ENCODE measurements around the gene F3. TPM values are rescaled to one million over a fixed set of nuclear protein-coding genes. Genes with fewer than 3 reads are reported as not detected.

F3 gene
- total and polyA plus RNA-seq, 2 experiments from 2014 or later, result 93.7 to 116 TPM

DNA sequence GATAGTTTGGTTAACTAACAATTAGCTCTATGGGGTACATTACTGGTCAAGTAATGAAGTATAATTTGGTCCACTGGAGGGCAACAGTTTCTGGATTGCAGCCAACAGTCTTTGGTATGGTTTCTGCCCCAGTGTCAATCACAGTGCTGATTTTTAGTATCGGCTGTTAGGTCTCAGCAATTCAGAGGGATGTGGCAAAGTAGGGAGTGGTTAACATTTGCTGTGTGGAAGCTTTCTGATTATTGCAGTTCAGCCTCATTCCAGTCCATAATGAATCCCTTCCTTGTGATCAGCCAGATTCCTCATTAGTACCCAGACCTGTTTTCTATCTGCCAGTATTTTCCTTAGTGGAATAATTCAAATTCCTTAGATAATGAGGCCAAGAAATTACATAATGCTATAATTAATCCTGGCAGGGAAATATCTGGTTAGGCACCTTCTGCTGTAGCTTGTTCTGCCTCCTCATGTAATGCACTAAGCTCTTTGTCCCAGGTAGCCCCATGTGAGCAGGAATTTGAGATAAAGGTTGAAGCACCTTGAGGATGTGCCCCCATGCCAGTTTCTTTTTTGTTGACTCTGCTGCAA is 14.0 kb downstream of the F3 start:
- in situ Hi-C loops (cut with MboI), result loop anchor here (10.0 kb wide), 1 partner anchor 507 kb away; no protein-coding TSS in a partner anchor

DNA sequence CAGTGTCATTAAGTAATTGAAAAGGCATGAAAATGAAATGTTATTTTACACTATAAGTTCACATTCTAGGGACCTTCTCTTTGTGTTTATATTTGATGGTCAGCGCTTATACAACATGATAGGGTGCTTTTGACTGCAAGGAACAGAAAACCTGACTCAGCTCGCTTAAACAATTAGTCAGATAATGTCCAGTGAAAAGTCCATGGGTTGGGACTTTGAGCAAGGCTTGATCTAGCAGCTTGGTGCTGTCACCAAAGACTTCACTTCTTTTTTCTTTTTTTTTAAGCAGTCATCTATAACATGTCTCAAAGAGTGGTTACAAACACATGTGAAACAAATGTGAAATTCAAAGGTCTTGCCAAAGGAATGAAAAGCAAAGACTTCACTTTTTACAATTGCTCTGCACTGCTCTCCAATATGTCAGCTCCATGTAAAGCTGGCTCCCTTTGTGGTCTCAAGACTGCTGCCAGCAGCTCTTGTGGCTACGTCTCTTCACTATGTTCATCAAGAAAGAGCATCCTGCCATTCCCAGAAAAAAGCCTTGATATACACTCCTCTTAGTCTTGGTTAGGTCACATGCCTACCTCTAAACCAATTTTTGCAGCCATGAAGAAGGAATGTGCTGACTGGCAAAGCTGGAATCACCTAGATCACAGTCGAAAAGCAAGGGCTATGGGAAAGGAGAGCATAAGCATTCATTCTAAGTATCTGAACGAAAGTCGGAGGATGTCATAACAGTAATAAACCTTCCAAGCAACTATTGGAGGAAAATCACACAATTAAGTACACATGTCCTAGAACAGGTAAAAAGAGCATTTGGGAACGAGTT is 15.2 kb downstream of the F3 start:
- Histone ChIP-seq H3K9ac (no peak overlapping the region), H3F3A (ENCODE audit: insufficient read depth) (peaks cover 63% of the 10 kb centered on the region), H3K4me3 (no peak overlapping the region), H3K9me3 (ENCODE audit: low read depth) (no peaks in the 10 kb centered on the region), H3K4me1 (ENCODE audit: insufficient read depth) (peaks cover 19% of the 10 kb centered on the region), H2AFZ (no peak overlapping the region), H3K36me3 (ENCODE audit: low read depth) (peaks cover 23% of the 10 kb centered on the region), H3K4me2 (ENCODE audit: unreplicated experiment) (no peak overlapping the region), H3K79me2 (ENCODE audit: insufficient read depth) (no peaks in the 10 kb centered on the region), H3K9me2 (ENCODE audit: insufficient read depth) (no peaks in the 10 kb centered on the region), H4K20me1 (ENCODE audit: insufficient read depth) (no peaks in the 10 kb centered on the region), H3K27me3 (replicated peaks; ENCODE audit: insufficient read depth) (no peaks in the 10 kb centered on the region), H3K27ac (no peak overlapping the region)
- TF ChIP-seq EZH2 (IDR thresholded peaks at IDR 0.05; ENCODE audit: insufficient read depth, poor library complexity, severe bottlenecking), result no peak
- TF ChIP-seq EZH2phosphoT487 (IDR thresholded peaks at IDR 0.05; ENCODE audit: insufficient read depth, low read depth), result no peak
- no peak for DNase-seq
- in situ Hi-C loops (cut with MboI), result loop anchor here (10.0 kb wide), 1 partner anchor 508 kb away; no protein-coding TSS in a partner anchor
- 84 to 88% methylated on average over 7 of the region's 7 CpGs for WGBS, 2 experiments (ENCODE audit: low coverage in 1 of 2, low lambda C conversion rate in 2 of 2, missing lambda C conversion rate in 2 of 2)

More for the DNA sequence above, 14.0 kb downstream of the F3 start:
- peak overlapping the region; percentile 14 for H3K4me2 ChIP-seq (ENCODE audit: unreplicated experiment)
- no peaks in the 10 kb centered on the region for H3K79me2 ChIP-seq (ENCODE audit: insufficient read depth)
- H3K4me1 ChIP-seq (ENCODE audit: insufficient read depth), result peaks cover 13% of the 10 kb centered on the region
- no peaks in the 10 kb centered on the region for H4K20me1 ChIP-seq (ENCODE audit: insufficient read depth)
- 4 to 5% methylated on average over 1 of the region's 1 CpG for WGBS, 2 experiments (ENCODE audit: low coverage in 1 of 2, low lambda C conversion rate in 2 of 2, missing lambda C conversion rate in 2 of 2)
- H3K9ac ChIP-seq, result no peak overlapping the region
- no peak overlapping the region for H2AFZ ChIP-seq
- peaks cover 34% of the 10 kb centered on the region for H3K36me3 ChIP-seq (ENCODE audit: low read depth)
- no peaks in the 10 kb centered on the region for H3K9me3 ChIP-seq (ENCODE audit: low read depth)
- no peaks in the 10 kb centered on the region for H3K27me3 ChIP-seq (replicated peaks; ENCODE audit: insufficient read depth)
- H3K4me3 ChIP-seq, result no peak overlapping the region
- TF ChIP-seq EZH2phosphoT487 (IDR thresholded peaks at IDR 0.05; ENCODE audit: insufficient read depth, low read depth) (no peak), EZH2 (IDR thresholded peaks at IDR 0.05; ENCODE audit: insufficient read depth, poor library complexity, severe bottlenecking) (no peak)
- H3K9me2 ChIP-seq (ENCODE audit: insufficient read depth), result no peaks in the 10 kb centered on the region
- peak; percentile 59 for DNase-seq
- H3K27ac ChIP-seq, result peak overlapping the region; percentile 12; the same call in 1 of the 2 replicates
- H3F3A ChIP-seq (ENCODE audit: insufficient read depth), result peaks cover 74% of the 10 kb centered on the region

DNA sequence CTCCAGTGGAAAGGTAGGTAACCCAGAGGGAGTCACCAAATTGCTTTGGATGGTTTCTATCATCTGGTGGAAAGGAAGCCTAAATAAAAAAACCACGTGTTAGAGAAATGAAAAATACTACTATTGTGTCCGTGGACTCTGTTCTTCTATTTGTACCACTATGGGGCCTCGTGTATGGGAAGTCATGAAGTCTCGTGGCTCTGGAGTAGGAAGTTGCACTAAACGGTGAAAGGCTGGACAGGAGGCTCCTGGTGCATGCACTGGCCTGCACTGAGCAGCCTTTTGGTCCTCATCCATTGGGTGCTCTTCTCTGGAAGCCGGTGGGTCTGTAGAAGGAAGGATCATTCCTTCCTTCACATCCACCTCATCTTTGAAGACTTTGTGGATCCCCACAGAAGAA is 17.0 kb downstream of the F3 start:
- Histone ChIP-seq H3K4me3 (no peak overlapping the region), H3K79me2 (ENCODE audit: insufficient read depth) (no peaks in the 10 kb centered on the region), H3K27me3 (replicated peaks; ENCODE audit: insufficient read depth) (no peaks in the 10 kb centered on the region), H2AFZ (no peak overlapping the region), H3K9me2 (ENCODE audit: insufficient read depth) (no peaks in the 10 kb centered on the region), H3K4me1 (ENCODE audit: insufficient read depth) (peaks cover 28% of the 10 kb centered on the region), H3K36me3 (ENCODE audit: low read depth) (peaks cover 9% of the 10 kb centered on the region), H3K27ac (no peak overlapping the region), H3K4me2 (ENCODE audit: unreplicated experiment) (no peak overlapping the region), H3K9me3 (ENCODE audit: low read depth) (no peaks in the 10 kb centered on the region), H4K20me1 (ENCODE audit: insufficient read depth) (no peaks in the 10 kb centered on the region), H3K9ac (no peak overlapping the region), H3F3A (ENCODE audit: insufficient read depth) (peaks cover 44% of the 10 kb centered on the region)
- in situ Hi-C loops (cut with MboI), result loop anchor here (5.0 to 10.0 kb wide), 2 partner anchors 278 to 510 kb away; no protein-coding TSS in a partner anchor
- 85 to 89% methylated on average over 6 of the region's 6 CpGs for WGBS, 2 experiments (ENCODE audit: low coverage in 1 of 2, low lambda C conversion rate in 2 of 2, missing lambda C conversion rate in 2 of 2)
- no peak for TF ChIP-seq EZH2 (IDR thresholded peaks at IDR 0.05; ENCODE audit: insufficient read depth, poor library complexity, severe bottlenecking)
- no peak for TF ChIP-seq EZH2phosphoT487 (IDR thresholded peaks at IDR 0.05; ENCODE audit: insufficient read depth, low read depth)
- no peak for DNase-seq

DNA sequence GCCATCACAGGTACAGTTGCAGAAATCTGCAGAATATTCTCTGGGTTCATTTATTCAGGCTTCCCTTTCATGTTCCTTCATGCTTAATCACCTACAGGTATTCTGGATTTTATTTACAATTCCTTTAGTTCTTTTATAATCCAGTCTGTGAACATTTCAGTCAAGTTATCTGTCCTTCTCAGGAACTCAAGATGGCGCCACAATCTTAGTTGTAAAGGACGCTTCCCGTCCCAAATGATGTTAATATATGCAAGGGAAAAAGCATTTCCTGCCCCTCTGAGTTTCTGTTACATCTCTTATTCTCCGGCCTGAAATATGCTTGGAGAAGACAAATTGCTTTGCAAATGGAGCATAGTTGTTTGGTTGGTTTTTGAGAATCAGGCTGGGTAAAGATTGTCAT is 19.3 kb downstream of the F3 start:
- no peak overlapping the region for H3K27ac ChIP-seq
- WGBS, 2 experiments (ENCODE audit: low coverage in 1 of 2, low lambda C conversion rate in 2 of 2, missing lambda C conversion rate in 2 of 2), result 4 to 7% methylated on average over 4 of the region's 4 CpGs
- peaks cover 22% of the 10 kb centered on the region for H3F3A ChIP-seq (ENCODE audit: insufficient read depth)
- in situ Hi-C loops (cut with MboI), result loop anchor here (5.0 to 10.0 kb wide), 2 partner anchors 280 to 512 kb away; no protein-coding TSS in a partner anchor
- no peak for TF ChIP-seq EZH2phosphoT487 (IDR thresholded peaks at IDR 0.05; ENCODE audit: insufficient read depth, low read depth)
- TF ChIP-seq EZH2 (IDR thresholded peaks at IDR 0.05; ENCODE audit: insufficient read depth, poor library complexity, severe bottlenecking), result no peak
- no peaks in the 10 kb centered on the region for H3K27me3 ChIP-seq (replicated peaks; ENCODE audit: insufficient read depth)
- H3K4me3 ChIP-seq, result no peak overlapping the region
- no peak overlapping the region for H3K4me2 ChIP-seq (ENCODE audit: unreplicated experiment)
- H3K9ac ChIP-seq, result no peak overlapping the region
- no peaks in the 10 kb centered on the region for H3K36me3 ChIP-seq (ENCODE audit: low read depth)
- DNase-seq, result peak; percentile 83
- no peaks in the 10 kb centered on the region for H3K9me2 ChIP-seq (ENCODE audit: insufficient read depth)
- peak overlapping the region; percentile 40; the same call in 1 of the 2 replicates for H2AFZ ChIP-seq
- peaks cover 20% of the 10 kb centered on the region for H3K4me1 ChIP-seq (ENCODE audit: insufficient read depth)
- no peaks in the 10 kb centered on the region for H4K20me1 ChIP-seq (ENCODE audit: insufficient read depth)
- no peaks in the 10 kb centered on the region for H3K9me3 ChIP-seq (ENCODE audit: low read depth)
- H3K79me2 ChIP-seq (ENCODE audit: insufficient read depth), result no peaks in the 10 kb centered on the region
